ENCODE measurements around the gene CLK1. TPM values are rescaled to one million over a fixed set of nuclear protein-coding genes. Genes with fewer than 3 reads are reported as not detected.
"Not testable (repeated sequence)": the region's sequence is repeated elsewhere in the genome, so short reads cannot be mapped to it uniquely, and the experiment has no call there.

CLK1 gene
- total RNA-seq, 2 donors from 2014 or later: 907 to 1,052 TPM

DNA sequence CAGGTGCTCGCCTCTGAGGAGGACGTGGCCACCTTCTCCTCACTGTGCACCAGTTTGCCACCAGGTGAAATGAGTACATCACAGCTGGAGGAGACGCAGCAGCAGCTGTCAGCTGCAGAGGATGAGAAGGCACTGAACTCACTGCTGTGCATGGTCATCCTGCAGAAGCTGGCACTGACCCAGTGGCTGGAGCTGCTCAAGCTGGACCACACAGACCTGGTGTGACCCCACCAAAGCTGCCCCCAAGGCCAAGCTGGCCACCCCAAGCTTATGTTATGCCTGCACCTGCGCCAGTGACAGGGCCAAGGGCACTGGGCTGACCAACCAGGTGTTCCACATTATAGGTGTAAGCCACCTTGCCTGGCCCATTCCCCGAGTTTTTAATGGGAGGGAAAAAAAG, 19.3 kb downstream of the CLK1 start:
- ATAC-seq: no peak
- Mint-ChIP-seq H3K27ac (no peak overlapping the region), H3K4me1 (peaks cover 5% of the 10 kb centered on the region), H3K27me3 (no peaks in the 10 kb centered on the region), H3K4me3 (no peak overlapping the region), H3K36me3 (ENCODE audit: low read depth) (no peaks in the 10 kb centered on the region)
- no peaks in the 10 kb centered on the region for H3K9me3 ChIP-seq (ENCODE audit: control insufficient read depth, low read length, poor library complexity, severe bottlenecking)
- no peak for DNase-seq

DNA sequence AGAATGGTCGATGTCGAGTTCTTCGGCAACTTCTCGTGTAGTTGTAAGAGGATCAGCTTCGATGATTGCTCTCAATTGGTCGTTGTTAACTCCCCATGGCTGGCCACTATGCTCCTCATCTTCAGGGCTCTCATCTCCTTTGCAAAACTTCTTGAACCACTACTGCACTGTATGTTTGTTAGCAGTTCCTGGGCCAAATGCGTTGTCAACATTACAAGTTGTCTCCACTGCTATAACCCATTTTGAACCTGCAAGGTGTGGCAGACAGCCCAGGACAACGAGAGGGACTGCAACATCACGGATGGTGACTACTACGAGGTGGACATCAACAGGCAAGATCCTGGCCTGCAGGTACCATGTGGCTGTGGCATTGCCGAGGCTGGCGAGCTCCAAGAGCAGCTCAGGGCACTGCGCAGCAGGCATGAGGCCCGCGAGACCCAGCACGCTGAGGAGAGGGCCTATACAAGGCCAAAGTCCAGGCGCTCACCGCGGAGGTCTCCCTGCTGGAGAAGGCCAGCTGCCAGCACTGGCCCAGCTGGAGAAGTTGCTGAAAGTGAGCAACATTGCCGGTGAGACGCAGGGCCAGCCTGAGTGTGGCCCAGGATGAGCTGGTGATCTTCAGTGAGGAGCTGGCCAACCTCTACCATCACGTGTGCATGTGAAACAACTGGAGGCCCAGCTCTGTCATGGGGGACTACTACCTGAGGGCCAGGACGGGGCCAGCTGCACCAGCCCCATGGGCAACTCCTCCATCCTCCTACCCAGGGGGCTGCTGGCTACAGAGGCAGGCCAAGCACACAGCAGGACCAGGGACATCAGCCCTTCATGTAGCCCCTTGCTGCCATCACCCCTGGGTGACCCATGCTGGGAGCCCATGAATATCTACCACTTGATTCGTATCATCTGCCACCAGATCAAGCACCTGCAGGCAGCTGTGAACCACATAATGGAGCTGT, 20.2 kb downstream of the CLK1 start:
- no peaks in the 10 kb centered on the region for H3K9me3 ChIP-seq (ENCODE audit: control insufficient read depth, low read length, poor library complexity, severe bottlenecking)
- Mint-ChIP-seq H3K27me3 (no peaks in the 10 kb centered on the region), H3K4me3 (no peak overlapping the region), H3K27ac (no peak overlapping the region), H3K36me3 (ENCODE audit: low read depth) (no peaks in the 10 kb centered on the region), H3K4me1 (peaks cover 5% of the 10 kb centered on the region)
- no peak for DNase-seq
- ATAC-seq: no peak

DNA sequence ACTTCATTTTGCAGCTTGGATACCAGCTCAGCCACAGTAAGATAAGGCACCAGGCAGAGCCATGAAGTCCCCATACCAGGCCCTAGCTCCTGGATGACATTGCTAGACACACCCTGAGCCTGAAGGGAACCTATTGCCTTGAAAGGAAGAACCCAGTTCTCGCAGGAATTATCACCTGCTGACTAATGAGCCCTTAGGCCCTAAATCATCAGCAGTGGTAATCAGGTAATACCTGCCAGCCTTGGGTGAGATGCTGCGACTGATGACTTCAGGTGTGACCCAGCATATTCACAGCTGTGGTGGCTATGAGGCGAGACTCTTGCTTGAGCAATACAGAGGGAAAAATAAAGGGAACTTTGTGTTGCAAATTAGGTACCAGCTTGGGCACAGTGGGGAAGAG, 24.9 kb downstream of the CLK1 start:
- no peak for DNase-seq
- no peaks in the 10 kb centered on the region for H3K9me3 ChIP-seq (ENCODE audit: control insufficient read depth, low read length, poor library complexity, severe bottlenecking)
- Mint-ChIP-seq H3K27me3 (no peaks in the 10 kb centered on the region), H3K4me1 (no peaks in the 10 kb centered on the region), H3K36me3 (ENCODE audit: low read depth) (no peaks in the 10 kb centered on the region), H3K27ac (no peak overlapping the region), H3K4me3 (no peak overlapping the region)
- no peak for ATAC-seq

DNA sequence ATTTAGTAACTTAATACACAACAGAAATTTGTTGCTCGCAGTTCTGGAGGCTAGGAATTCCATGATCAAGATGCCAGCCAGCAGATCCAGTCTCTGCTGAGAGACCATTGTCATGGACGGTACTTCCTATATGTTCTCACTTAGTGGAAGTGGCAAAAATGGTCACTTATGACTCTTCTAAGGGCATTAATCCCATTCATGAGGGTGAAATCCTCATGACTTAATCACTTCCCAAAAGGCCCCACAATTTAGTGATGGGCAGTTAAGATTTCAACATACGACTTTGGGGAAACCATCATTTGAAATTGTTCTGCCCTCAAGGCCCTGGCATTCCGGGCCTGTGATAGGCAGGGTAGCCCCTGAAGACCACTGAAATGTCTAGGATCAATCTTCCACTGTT, 29.8 kb downstream of the CLK1 start:
- no peaks in the 10 kb centered on the region for H3K9me3 ChIP-seq (ENCODE audit: control insufficient read depth, low read length, poor library complexity, severe bottlenecking)
- Mint-ChIP-seq H3K27ac (no peak overlapping the region), H3K4me3 (no peak overlapping the region), H3K36me3 (ENCODE audit: low read depth) (no peaks in the 10 kb centered on the region), H3K4me1 (no peaks in the 10 kb centered on the region), H3K27me3 (no peaks in the 10 kb centered on the region)
- ATAC-seq (no peak), DNase-seq (no peak)

DNA sequence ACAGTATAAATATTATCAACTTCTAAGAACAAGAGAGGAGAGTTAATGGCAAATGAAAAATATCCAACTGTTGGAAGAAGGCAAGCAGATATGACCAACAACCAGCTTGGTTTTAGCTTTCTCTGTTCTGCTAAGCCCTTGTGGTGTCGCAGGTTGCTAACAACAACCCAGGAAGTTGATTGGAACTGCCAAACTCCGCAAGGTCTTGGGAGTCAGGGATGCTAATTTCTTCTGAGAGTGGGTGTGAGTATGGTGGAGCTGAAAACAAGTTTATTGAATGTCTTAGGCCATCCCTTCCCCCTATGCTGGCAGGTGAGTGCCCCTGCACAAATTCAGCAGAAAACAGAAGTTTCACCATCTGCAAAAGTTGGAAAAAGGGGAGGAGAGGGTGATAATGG, 35.2 kb downstream of the CLK1 start:
- ATAC-seq: no peak
- H3K4me1 Mint-ChIP-seq: peaks cover 4% of the 10 kb centered on the region
- no peak for DNase-seq
- H3K27ac Mint-ChIP-seq: no peak overlapping the region
- H3K27me3 Mint-ChIP-seq: no peaks in the 10 kb centered on the region
- no peaks in the 10 kb centered on the region for H3K9me3 ChIP-seq (ENCODE audit: control insufficient read depth, low read length, poor library complexity, severe bottlenecking)
- no peaks in the 10 kb centered on the region for H3K36me3 Mint-ChIP-seq (ENCODE audit: low read depth)
- no peak overlapping the region for H3K4me3 Mint-ChIP-seq

DNA sequence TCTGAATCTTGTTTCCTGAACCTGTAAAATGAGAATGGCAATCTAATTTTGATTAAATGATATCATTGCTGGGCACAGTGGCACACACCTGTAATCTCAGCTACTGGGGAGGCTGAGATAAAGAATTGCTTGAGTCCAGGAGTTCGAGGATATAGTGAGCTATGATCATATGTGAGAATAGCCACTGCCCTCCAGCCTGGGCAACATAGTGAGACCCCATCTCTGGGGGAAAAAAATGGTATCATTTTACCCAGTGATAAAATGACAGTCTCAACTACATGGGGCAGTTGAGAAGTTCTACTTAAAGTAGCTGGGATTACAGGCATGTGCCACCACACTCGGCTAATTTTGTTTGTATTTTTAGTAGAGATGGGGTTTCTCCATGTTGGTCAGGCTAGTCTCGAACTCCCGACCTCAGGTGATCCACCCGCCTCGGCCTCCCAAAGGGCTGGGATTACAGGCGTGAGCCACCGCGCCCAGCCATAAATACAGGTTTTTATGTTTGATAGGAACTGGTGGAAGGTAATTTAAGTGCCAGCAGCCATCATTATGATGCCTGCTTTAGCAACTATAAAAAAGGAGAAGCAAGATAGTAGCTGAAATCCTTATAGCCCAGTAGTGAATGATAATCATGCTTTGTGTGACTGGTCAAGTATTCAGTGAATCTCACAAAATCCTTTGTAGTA, 35.7 kb downstream of the CLK1 start:
- Mint-ChIP-seq H3K4me3 (no peak overlapping the region), H3K36me3 (ENCODE audit: low read depth) (no peaks in the 10 kb centered on the region), H3K27me3 (no peaks in the 10 kb centered on the region), H3K4me1 (peaks cover 4% of the 10 kb centered on the region), H3K27ac (no peak overlapping the region)
- ATAC-seq (peak; percentile 19), DNase-seq (no peak)
- no peaks in the 10 kb centered on the region for H3K9me3 ChIP-seq (ENCODE audit: control insufficient read depth, low read length, poor library complexity, severe bottlenecking)

DNA sequence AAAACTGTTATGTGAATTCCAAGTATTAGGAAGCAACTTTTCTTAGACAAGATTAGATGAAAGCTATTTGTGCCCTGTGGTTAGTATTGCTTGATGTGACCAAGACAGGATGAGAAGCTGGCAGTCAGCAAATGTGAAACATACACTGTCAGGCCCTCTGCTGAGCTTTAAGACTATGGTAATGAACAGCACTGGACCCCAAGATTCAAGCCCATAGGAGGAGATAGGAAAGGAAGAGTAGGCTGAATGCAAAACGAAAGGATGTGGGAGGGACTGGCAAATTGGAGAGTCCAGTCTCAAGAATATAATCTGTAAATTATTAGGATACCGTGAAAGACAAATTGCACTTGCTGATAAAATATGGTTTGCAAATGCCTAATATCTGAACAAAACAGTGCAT, 36.4 kb downstream of the CLK1 start:
- no peaks in the 10 kb centered on the region for H3K9me3 ChIP-seq (ENCODE audit: control insufficient read depth, low read length, poor library complexity, severe bottlenecking)
- ATAC-seq (peak; percentile 16), DNase-seq (no peak)
- peak overlapping the region; percentile 56 for H3K27ac Mint-ChIP-seq
- H3K4me3 Mint-ChIP-seq: no peak overlapping the region
- H3K4me1 Mint-ChIP-seq: peaks cover 4% of the 10 kb centered on the region
- H3K27me3 Mint-ChIP-seq: no peaks in the 10 kb centered on the region
- H3K36me3 Mint-ChIP-seq (ENCODE audit: low read depth): no peaks in the 10 kb centered on the region

DNA sequence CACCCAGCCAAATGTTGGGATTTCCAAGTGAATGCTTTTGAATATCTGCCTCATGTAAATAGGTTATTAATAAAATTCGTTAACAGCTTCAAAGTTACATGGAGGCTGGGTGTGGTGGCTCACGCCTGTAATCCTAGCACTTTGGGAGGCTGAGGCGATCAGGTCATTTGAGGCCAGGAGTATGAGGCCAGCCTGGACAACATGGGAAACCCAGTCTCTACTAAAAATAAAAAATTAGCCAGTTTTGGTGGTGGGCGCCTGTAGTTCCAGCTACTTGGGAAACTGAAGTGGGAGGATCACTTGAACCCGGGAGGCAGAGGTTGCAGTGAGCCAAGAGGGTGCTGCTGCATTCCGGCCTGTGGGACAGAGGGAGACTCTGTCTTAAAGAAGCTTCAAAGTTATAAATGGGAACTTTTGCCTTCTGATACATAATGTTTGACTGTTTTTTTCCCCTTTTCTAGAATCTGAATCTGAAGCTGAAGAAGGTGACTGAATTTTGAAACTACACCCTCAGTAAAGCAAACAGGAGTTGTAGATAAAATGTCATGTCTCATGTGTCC, 42.7 kb downstream of the CLK1 start:
- no peaks in the 10 kb centered on the region for H3K9me3 ChIP-seq (ENCODE audit: control insufficient read depth, low read length, poor library complexity, severe bottlenecking)
- Mint-ChIP-seq H3K36me3 (ENCODE audit: low read depth) (peaks cover 13% of the 10 kb centered on the region), H3K27ac (no peak overlapping the region), H3K4me1 (peaks cover 14% of the 10 kb centered on the region), H3K27me3 (no peaks in the 10 kb centered on the region), H3K4me3 (no peak overlapping the region)
- DNase-seq (no peak), ATAC-seq (no peak)

DNA sequence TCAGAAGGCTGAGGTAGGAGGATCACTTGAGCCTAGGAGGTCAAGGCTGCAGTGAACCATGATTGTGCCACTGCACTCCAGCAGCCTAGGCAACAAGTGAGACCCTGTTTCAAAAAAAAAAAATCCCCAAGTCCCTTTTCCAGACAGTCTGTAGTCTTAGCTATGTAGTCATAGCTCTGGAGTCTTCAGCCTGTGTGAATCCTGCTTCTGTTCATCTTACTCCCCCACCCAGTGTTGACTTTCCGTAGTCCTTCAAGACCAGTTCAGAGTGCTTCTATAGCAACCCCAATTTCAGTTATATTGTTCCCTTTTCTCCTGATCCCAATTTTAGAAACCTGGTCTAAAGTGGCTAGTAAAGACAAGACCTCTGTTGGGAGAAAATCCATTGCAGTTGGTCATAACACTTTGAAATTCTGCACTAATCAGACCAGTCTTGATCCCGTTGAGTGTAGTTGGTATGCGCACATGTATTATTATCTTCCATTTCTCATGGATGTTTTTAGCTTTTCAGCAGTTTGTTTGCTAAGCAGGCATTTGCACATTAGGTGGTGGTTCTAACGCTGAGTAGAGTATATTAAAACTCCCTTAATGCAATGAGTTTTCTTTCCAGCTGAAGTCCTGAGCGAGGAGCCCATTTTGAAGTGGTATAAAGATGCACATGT, 43.8 kb downstream of the CLK1 start:
- no peak for ATAC-seq

DNA sequence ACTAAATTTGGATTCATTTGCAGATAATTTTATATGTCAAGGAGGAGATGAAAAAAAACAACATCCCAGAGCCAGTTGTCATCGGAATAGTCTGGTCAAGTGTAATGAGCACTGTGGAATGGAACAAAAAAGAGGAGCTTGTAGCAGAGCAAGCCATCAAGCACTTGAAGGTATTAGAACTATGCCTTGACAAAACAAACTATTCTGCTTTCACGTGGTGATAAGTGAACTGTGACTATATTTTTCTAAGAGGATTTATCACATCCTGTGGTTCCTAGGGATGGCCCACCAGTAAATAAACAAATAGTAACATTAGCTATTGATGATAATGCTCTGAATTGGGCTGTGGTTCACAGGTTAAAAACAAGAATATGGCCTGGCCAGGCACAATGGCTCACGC, 45.7 kb downstream of the CLK1 start:
- H3K27ac Mint-ChIP-seq; DNase-seq; H3K27me3 Mint-ChIP-seq; H3K4me3 Mint-ChIP-seq; ATAC-seq; H3K9me3 ChIP-seq (ENCODE audit: control insufficient read depth, low read length, poor library complexity, severe bottlenecking): not testable (repeated sequence)
- Mint-ChIP-seq H3K36me3 (ENCODE audit: low read depth) (peaks cover 21% of the 10 kb centered on the region), H3K4me1 (peaks cover 28% of the 10 kb centered on the region)

More for the DNA sequence above, 43.8 kb downstream of the CLK1 start:
- Mint-ChIP-seq H3K36me3 (ENCODE audit: low read depth) (peaks cover 17% of the 10 kb centered on the region), H3K4me3 (no peak overlapping the region), H3K27me3 (no peaks in the 10 kb centered on the region), H3K4me1 (peaks cover 13% of the 10 kb centered on the region), H3K27ac (peak overlapping the region; percentile 11)
- no peaks in the 10 kb centered on the region for H3K9me3 ChIP-seq (ENCODE audit: control insufficient read depth, low read length, poor library complexity, severe bottlenecking)
- DNase-seq: no peak

DNA sequence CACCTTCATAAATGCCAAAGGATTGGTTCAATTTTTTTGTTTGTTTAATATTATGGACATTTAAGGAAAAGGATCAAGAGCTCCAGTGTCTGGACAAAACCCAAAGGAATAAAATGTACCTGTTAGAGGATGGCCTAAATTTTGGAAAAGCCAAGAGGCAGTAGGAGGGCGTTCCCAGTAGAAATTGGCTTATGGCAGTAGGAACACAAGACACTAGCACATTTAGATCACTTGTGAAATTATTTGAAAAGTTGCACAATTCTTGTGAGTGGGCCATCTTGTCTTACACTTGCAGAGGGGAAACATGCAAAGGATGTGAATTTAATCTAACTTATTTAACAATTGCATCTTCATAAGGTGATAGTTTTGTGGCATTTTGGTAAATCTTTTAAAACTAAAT, 49.5 kb downstream of the CLK1 start:
- DNase-seq (no peak), ATAC-seq (no peak)
- peaks cover 38% of the 10 kb centered on the region for H3K4me1 Mint-ChIP-seq
- peak overlapping the region; percentile 73 for H3K27ac Mint-ChIP-seq
- H3K36me3 Mint-ChIP-seq (ENCODE audit: low read depth): peaks cover 18% of the 10 kb centered on the region
- no peaks in the 10 kb centered on the region for H3K27me3 Mint-ChIP-seq
- peak overlapping the region; percentile 62 for H3K4me3 Mint-ChIP-seq
- H3K9me3 ChIP-seq (ENCODE audit: control insufficient read depth, low read length, poor library complexity, severe bottlenecking): no peaks in the 10 kb centered on the region

DNA sequence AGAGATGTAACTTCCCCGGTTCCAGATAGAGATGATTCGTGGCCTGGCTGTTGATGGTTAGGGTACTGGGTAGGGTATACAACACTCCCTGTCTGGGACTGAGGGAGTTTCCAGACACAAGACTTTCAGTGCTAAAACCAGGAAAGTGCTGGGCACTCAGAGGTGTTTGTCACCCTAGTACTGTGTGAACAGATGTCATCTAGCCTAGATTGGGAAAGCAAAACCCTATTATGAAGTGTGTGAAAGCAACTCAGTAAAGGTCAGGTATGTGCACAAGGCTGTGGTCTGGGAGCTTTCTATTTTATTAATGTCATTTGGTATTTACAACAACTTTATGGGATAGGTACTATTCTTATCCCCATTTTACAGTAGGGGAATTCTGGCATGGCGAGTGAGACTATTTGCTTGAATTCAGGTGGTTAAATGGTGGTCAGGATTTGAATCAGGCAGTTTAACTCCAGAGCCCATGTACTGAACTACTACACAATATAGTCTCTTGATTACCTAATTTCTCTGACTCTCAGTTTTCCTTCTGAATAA, 50.1 kb downstream of the CLK1 start:
- peak overlapping the region; percentile 60 for H3K4me3 Mint-ChIP-seq

More for the DNA sequence above, 50.1 kb downstream of the CLK1 start:
- H3K9me3 ChIP-seq (ENCODE audit: control insufficient read depth, low read length, poor library complexity, severe bottlenecking): no peaks in the 10 kb centered on the region
- ATAC-seq (no peak), DNase-seq (no peak)
- Mint-ChIP-seq H3K4me1 (peaks cover 42% of the 10 kb centered on the region), H3K27ac (peak overlapping the region; percentile 73), H3K27me3 (no peaks in the 10 kb centered on the region), H3K36me3 (ENCODE audit: low read depth) (peaks cover 18% of the 10 kb centered on the region)
